ENCODE results near the gene NUPR2. TPM values are rescaled to one million over a fixed set of nuclear protein-coding genes. Genes with fewer than 3 reads are reported as not detected.
"Not testable (repeated sequence)": the region's sequence is repeated elsewhere in the genome, so short reads cannot be mapped to it uniquely, and the experiment has no call there.

Gene NUPR2
- total RNA-seq, 2 donors from 2014 or later: 2.1 TPM; not detected in 1

DNA sequence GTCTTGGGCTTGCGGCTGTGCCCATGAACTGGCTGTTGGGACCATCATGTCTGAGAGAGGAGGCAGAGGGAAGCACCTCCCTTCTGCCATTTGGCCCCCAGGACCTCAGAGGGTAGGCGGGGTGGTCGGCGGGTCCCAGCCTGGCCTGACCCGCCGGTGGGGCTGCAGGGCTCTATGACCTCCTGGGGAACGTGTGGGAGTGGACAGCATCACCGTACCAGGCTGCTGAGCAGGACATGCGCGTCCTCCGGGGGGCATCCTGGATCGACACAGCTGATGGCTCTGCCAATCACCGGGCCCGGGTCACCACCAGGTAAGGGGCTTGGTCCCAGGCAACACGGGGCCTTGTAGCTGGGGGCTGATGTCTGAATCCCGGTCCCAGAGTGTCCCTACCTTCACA is 38.0 kb downstream of the NUPR2 start:
- no peaks in the 10 kb centered on the region for H3K9me3 ChIP-seq
- 96 to 100% methylated on average over 2 to 16 of the region's 16 CpGs for WGBS, 2 donors
- H3K36me3 ChIP-seq (replicated peaks in 1 of 2; ENCODE audit: insufficient read depth in 1 of 2, low read depth in 2 of 2): no peaks in the 10 kb centered on the region
- intact Hi-C loops (cut with DNase I): no loop called here
- no peak overlapping the region for H3K4me3 ChIP-seq
- no peak for ATAC-seq
- DNase-seq: no peak
- H3K4me1 ChIP-seq: peaks cover 27% of the 10 kb centered on the region
- no peak overlapping the region for H3K27ac ChIP-seq
- H3K27me3 ChIP-seq: no peaks in the 10 kb centered on the region
- TF ChIP-seq POLR2A (IDR thresholded peaks at IDR 0.05): no peak
- TF ChIP-seq, protein P1, sequence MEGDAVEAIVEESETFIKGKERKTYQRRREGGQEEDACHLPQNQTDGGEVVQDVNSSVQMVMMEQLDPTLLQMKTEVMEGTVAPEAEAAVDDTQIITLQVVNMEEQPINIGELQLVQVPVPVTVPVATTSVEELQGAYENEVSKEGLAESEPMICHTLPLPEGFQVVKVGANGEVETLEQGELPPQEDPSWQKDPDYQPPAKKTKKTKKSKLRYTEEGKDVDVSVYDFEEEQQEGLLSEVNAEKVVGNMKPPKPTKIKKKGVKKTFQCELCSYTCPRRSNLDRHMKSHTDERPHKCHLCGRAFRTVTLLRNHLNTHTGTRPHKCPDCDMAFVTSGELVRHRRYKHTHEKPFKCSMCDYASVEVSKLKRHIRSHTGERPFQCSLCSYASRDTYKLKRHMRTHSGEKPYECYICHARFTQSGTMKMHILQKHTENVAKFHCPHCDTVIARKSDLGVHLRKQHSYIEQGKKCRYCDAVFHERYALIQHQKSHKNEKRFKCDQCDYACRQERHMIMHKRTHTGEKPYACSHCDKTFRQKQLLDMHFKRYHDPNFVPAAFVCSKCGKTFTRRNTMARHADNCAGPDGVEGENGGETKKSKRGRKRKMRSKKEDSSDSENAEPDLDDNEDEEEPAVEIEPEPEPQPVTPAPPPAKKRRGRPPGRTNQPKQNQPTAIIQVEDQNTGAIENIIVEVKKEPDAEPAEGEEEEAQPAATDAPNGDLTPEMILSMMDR (IDR thresholded peaks at IDR 0.05): no peak

DNA sequence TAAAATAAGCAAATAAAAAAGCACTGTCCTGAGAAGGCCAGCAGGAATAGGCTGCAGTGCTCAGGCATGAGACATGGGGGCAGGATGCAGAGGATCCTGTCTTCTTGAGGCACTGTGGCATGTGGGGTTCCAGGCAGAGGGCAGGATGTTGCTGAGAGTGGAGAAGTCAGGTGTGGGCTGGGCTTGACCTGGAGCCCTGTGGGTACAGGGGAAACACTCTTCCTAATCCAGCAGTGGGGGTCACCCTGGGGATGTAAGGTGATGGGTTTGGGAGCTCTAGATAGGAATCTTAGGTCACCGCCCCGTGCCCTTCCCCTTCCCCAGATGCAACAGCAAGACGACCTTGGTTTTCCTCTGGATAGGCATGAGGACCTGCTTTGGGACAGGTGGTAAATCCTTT is 38.5 kb downstream of the NUPR2 start:
- no peaks in the 10 kb centered on the region for H3K36me3 ChIP-seq (replicated peaks in 1 of 2; ENCODE audit: insufficient read depth in 1 of 2, low read depth in 2 of 2)
- no peak for TF ChIP-seq POLR2A (IDR thresholded peaks at IDR 0.05)
- TF ChIP-seq, protein P1 (IDR thresholded peaks at IDR 0.05): no peak
- WGBS, 2 donors: 87% methylated on average over 3 of the region's 3 CpGs; no CpG with 5 or more reads in 1 of the 2 donors
- H3K4me3 ChIP-seq: no peak overlapping the region
- intact Hi-C loops (cut with DNase I): no loop called here
- no peak overlapping the region for H3K27ac ChIP-seq
- peaks cover 24% of the 10 kb centered on the region for H3K4me1 ChIP-seq
- no peak for ATAC-seq
- H3K9me3 ChIP-seq: no peaks in the 10 kb centered on the region
- no peaks in the 10 kb centered on the region for H3K27me3 ChIP-seq
- DNase-seq: peak in 1 of 4 donors; percentile 0

DNA sequence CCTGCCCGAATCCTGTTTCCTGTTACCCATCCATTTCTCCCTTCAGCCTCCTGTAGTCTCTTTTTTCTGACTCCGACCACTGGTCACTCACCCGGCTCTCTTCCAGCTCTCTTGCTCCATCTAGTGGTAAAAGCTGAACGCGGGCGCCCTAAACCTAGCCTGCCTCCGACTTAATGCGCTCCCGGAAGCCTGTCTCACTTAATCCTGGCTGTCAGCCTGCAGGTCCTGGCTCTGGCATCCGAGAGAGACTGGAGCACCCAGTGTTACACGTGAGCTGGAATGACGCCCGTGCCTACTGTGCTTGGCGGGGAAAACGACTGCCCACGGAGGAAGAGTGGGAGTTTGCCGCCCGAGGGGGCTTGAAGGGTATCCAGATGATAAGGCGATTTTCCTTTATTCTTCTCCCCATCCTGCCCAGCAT is 41.8 kb downstream of the NUPR2 start:
- DNase-seq: peak; percentile 94 to 97 (median 97)
- TF ChIP-seq POLR2A (IDR thresholded peaks at IDR 0.05): peak in 1 of 3 donors; percentile 23
- TF ChIP-seq, protein P1 (IDR thresholded peaks at IDR 0.05): peak; percentile 89 to 99 (median 99)
- peak; percentile 99 for ATAC-seq
- H3K27me3 ChIP-seq: no peaks in the 10 kb centered on the region
- WGBS, 2 donors: 7 to 16% methylated on average over 18 to 19 of the region's 19 CpGs
- intact Hi-C loops (cut with DNase I): loop anchor here (5.0 kb wide), 1 partner anchor 67 kb away; no protein-coding TSS in a partner anchor
- H3K4me3 ChIP-seq: no peak overlapping the region
- H3K36me3 ChIP-seq (replicated peaks in 1 of 2; ENCODE audit: insufficient read depth in 1 of 2, low read depth in 2 of 2): peaks cover 7% of the 10 kb centered on the region in 2 donors
- peaks cover 16% of the 10 kb centered on the region for H3K4me1 ChIP-seq
- no peaks in the 10 kb centered on the region for H3K9me3 ChIP-seq
- peak overlapping the region in 3 of 4 donors; percentile 57 to 72 (median 72) for H3K27ac ChIP-seq

DNA sequence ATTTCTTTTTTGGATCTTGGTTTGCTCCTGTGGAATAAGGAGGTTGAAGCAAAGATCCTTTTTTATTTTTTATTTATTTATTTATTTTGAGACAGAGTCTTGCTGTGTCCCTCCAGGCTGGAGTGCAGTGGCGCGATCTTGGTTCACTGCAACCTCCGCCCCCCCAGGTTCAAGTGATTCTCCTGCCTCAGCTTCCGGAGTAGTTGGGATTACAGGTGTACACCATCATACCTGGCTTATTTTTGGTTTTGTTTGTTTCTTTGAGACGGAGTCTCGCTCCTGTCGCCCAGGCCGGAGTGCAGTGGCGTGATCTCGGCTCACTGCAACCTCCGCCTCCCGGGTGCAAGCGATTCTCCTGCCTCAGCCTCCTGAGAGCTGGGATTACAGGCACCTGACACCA is 49.8 kb downstream of the NUPR2 start:
- peaks cover 7 to 13% of the 10 kb centered on the region in 2 donors for H3K36me3 ChIP-seq (replicated peaks in 1 of 2; ENCODE audit: insufficient read depth in 1 of 2, low read depth in 2 of 2)
- H3K27ac ChIP-seq; ATAC-seq; H3K9me3 ChIP-seq; intact Hi-C loops (cut with DNase I); H3K4me3 ChIP-seq; H3K27me3 ChIP-seq: not testable (repeated sequence)
- DNase-seq: peak in 1 of 4 donors; percentile 1
- WGBS, 2 donors: 96 to 97% methylated on average over 13 of the region's 13 CpGs
- H3K4me1 ChIP-seq: peaks cover 30% of the 10 kb centered on the region

Other genes starting within 250 kb of the NUPR2 start
- 1 to 10 TPM; 3.0 to 5.4 TPM for gene ZNF713, start 229.0 kb downstream of the NUPR2 start, total RNA-seq
- 1 to 10 TPM; 3.3 to 8.8 TPM for gene MRPS17, start 164.5 kb downstream of the NUPR2 start, total RNA-seq
- gene NIPSNAP2, start 151.8 kb downstream of the NUPR2 start, total RNA-seq: 10 to 100 TPM; 42.5 to 51.6 TPM
- 10 to 100 TPM in 1 of 2 donors, 1 to 10 TPM in 1; 4.6 to 14.3 TPM for gene PSPH, start 65.0 kb downstream of the NUPR2 start, total RNA-seq
- 10 to 100 TPM; 74.5 to 75.8 TPM for gene CCT6A, start 64.7 kb downstream of the NUPR2 start, total RNA-seq
- gene SUMF2, start 52.1 kb downstream of the NUPR2 start, total RNA-seq: 100 to 1,000 TPM; 105 to 143 TPM
- not detected for gene PHKG1, start 23.5 kb downstream of the NUPR2 start, total RNA-seq
- 100 to 1,000 TPM; 154 to 194 TPM for gene CHCHD2, start 9.9 kb downstream of the NUPR2 start, total RNA-seq